ENCODE results near the gene BSPRY.
A peak's percentile ranks its signal among the peaks of the same experiment; 100 is the strongest.

GRCh38 chr9:113340011-113340699 lies 9.2 kb upstream of the BSPRY start, which contains the start of gene WDR31:
- TF ChIP-seq ZNF239 (tag by site-specific recombination; IDR thresholded peaks at IDR 0.05): no peak
- TF ChIP-seq ZNF23 (tag by site-specific recombination; IDR thresholded peaks at IDR 0.05; ENCODE audit: borderline replicate concordance): no peak
- TF ChIP-seq ZNF24 (tag by site-specific recombination; IDR thresholded peaks at IDR 0.05): peak; percentile 82; the same call in 1 of the 2 replicates
- 0 out of 2 replicates have a peak, but pooled peaks have one; percentile 18 for TF ChIP-seq CTCF (tag by site-specific recombination; IDR thresholded peaks at IDR 0.05)
- no peak for TF ChIP-seq ZNF274 (IDR thresholded peaks at IDR 0.05; ENCODE audit: low read length)
- no peak for TF ChIP-seq ZNF274 (tag by site-specific recombination; IDR thresholded peaks at IDR 0.05; ENCODE audit: borderline replicate concordance)
- no peak for TF ChIP-seq ELK4 (IDR thresholded peaks at IDR 0.05; ENCODE audit: borderline replicate concordance, low read depth, low read length)
- no peak for TF ChIP-seq SETDB1 (IDR thresholded peaks at IDR 0.05; ENCODE audit: insufficient read length, low read length)
- TF ChIP-seq TCF7L2 (IDR thresholded peaks at IDR 0.05; ENCODE audit: borderline replicate concordance, low read depth, low read length): no peak
- peak; percentile 56; the same call in 1 of the 2 replicates for TF ChIP-seq ZNF391 (tag by site-specific recombination; IDR thresholded peaks at IDR 0.05; ENCODE audit: borderline replicate concordance, low read depth)
- TF ChIP-seq OVOL3 (tag by site-specific recombination; IDR thresholded peaks at IDR 0.05): no peak
- TF ChIP-seq ZNF174 (tag by site-specific recombination; IDR thresholded peaks at IDR 0.05): no peak
